Fibroblast of skin of right biceps (primary cell): ENCODE measurements around the gene ASB18.
"Not testable (repeated sequence)": the region's sequence is repeated elsewhere in the genome, so short reads cannot be mapped to it uniquely, and the experiment has no call there.

Experiments used
- DNase-seq: peaks from one replicate; pipeline ENCODE4 v3.0.0-alpha.2; 2013

The ASB18 gene

GRCh38 chr2:236264256-236264655 is at the start of gene ASB18:
ASB18 (minus strand) TSS chr2:236264406; CDS start chr2:236264345, 61 bp downstream.
- DNase-seq, result no peak

GRCh38 chr2:236311286-236311685 is 47.1 kb upstream of the ASB18 start:
- DNase-seq, result no peak

DNA sequence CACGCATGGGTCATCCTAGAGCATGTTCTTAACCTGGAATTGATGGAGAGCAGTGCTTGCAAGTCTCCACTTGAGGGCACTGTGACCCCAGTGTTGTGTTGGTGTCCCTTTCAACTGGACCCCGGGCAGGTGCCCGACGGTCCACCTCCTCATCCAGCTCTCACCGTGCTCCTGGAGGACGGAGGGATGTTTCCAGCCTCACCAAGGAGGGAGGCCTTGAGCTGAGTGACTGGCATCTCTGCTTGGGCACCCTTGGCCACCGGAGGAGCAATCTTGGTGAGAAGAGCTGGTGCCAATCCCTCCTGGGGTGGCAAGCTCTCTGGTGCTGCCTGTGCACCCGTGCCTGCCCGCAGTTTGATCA is 45.4 kb upstream of the ASB18 start:
- peak; percentile 23 for DNase-seq

GRCh38 chr2:236308855-236309668 is 44.9 kb upstream of the ASB18 start:
- DNase-seq, result no peak

- DNase-seq, result no peak
These were observed 43.4 kb upstream of the ASB18 start for GRCh38 chr2:236307641-236308040.

- no peak for DNase-seq
These were observed 42.8 kb upstream of the ASB18 start for GRCh38 chr2:236306825-236307540.

- DNase-seq, result no peak
These were observed 41.9 kb upstream of the ASB18 start for GRCh38 chr2:236305964-236306605.

- no peak for DNase-seq
These were observed 41.3 kb upstream of the ASB18 start for GRCh38 chr2:236305531-236305930.

DNA sequence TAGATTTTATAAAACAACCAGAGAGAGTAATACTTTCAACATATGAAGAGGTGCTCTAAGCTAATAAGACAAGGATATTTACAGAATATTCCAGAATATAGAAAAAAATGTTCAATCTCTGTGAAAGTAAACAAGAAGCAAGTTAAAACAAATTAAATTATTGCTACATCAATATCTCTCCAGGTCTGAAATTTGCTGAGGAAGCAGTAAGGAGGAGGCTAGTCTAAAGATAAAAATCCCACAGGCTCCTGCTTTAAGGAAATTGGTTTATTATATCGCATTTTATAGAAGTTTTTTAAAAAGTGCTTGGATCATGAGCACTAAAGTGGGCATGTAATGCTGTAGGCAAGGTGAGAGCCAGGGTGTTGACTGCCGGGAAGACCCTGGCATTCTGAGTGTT is 39.7 kb upstream of the ASB18 start:
- no peak for DNase-seq

- DNase-seq, result no peak
These were observed 38.3 kb upstream of the ASB18 start for GRCh38 chr2:236302555-236302954.

DNA sequence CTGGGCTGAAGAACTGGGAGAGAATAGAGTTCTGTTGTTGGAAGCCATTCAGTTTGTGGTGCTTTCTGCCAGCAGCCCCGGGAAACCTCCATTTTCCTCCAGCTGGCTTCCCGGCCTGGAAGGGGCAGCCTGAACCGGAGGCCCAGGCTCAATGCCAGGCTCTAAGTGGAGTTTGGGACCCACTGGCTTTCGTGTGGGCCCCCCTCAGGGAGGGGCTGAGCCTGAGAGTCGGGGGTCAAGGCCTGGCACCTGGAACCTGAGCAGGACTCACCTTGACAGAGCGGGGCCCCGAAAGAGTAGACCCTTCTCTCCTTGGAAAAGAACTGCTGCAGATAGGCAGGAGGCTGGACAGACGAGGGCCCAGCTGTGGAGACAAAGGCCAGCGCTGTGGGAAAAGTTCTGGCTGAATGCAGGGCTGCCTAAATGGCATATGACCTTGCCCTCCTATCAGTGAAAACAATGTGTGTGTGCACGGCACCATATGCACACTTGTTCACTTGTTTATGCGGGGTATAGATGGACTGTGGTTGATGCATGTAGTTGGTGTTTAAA is 34.8 kb upstream of the ASB18 start:
- DNase-seq, result no peak

GRCh38 chr2:236295481-236295880 is 31.3 kb upstream of the ASB18 start:
- DNase-seq, result no peak

GRCh38 chr2:236294647-236295046 is 30.4 kb upstream of the ASB18 start:
- no peak for DNase-seq

GRCh38 chr2:236293241-236293810 is 29.1 kb upstream of the ASB18 start:
- no peak for DNase-seq

- no peak for DNase-seq
These were observed 27.7 kb upstream of the ASB18 start for GRCh38 chr2:236291911-236292310.

DNA sequence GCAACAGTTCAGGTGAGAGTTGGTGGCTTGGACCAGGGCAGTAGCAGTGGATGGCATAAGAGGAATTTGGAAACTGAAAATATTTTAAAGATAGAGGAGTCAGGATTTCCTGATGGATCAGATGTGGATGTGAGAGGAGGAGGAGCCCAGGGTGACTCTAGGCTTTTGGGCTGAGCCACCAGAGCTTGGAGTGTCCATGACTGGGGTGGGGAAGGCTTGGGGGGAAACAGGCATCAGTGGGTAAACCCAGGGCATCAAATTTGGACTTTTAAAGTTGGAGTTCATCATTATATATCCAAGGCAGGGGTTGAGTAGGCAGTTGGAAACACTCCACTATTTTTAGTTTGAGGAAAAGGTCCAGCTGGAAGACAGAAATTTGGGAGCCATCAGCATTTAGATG is 27.3 kb upstream of the ASB18 start:
- DNase-seq, result no peak

- no peak for DNase-seq
These were observed 26.7 kb upstream of the ASB18 start for GRCh38 chr2:236290742-236291425.

DNA sequence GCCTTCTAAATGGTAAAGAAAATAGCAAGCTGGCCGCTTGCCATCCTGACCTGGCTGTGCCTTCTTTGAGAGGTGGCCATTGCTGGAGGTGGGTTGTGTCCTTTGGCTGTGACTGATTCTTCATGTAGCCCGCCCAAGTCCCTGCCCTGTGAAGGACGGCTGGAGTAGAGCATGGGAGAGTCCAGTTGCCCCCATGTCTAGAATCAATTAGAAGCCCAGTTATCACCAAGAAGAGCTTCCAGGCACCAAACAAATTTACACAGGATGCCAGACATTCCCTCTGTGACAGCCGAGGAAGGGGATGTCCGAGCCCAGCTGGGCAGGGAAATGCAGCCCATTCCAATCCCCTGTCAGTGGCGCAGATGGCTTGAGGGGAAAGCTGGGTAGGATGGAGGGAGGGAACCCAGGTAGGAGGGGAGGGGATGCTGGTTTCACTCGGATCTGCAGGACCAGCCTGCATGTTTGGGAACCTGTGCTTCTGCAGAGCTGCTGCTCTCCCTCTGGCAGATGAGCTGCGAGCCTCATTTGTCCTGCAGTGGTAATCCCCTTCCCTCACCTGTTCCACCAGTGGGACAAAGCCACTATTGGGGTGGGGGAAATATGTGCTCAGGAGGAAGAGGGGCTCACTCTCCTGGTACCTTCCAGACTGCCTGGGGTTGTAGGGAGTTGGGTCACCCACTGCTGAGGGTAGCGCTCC is 25.7 kb upstream of the ASB18 start:
- DNase-seq, result no peak

DNA sequence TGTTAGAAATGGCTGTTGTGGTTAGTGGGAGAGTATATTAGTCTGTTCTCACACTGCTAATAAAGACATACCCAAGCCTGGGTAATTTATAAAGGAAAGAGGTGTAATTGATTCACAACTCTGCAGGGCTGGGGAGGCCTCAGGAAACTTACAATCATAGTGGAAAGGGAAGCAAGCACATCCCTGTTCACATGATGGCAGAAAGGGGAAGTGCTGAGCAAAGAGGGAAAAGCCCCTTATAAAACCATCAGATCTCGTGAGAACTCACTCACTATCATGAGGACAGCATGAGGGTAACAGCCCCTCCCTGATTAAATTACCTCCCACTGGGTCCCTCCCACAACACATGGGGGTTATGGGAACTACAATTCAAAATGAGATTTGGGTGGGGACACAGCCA is 24.2 kb upstream of the ASB18 start:
- DNase-seq, result not testable (repeated sequence)

- DNase-seq, result no peak
These were observed 23.4 kb upstream of the ASB18 start for GRCh38 chr2:236287656-236288055.

DNA sequence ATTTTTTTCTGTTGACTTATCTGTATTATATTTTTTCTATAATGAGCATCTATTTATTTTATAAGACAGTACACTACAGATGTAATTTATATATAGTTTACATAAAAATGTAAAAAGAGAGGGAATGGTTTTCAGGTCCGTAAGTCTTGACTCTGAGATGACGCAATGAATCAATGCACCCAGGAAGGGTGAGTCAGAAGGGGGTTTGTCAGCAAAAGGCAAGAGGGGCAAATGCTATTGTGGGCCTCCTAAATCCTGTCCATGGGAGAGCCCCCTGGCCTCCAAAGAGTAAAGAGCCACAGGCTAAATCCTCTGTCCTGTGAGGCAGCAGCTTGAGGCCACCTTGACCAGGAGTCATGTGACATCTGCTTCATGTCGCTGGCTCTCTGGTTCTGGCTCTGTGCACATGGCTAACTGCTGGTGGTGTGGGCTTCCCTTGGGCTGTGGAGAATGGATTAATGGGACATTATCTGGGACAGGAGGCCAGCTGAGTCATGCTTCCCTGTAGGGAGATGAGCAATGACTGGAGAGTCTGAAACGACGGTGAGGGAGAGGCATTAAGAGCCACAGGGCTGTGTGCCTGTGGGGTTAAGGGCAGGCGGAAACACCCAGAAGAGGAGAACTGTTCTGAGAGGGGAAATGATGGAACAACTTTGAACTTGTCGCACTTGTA is 22.8 kb upstream of the ASB18 start:
- peak; percentile 41 for DNase-seq
